Stimulated activated CD8-positive, alpha-beta memory T cell treated with anti-CD3 and anti-CD28 coated beads, Interleukin-12 subunit alpha, Interleukin-12 subunit beta, amount 100 ng/mL, for 24 hours (primary cell): ENCODE data around the gene HABP2.
A peak's percentile ranks its signal among the peaks of the same experiment; 100 is the strongest.

ENCODE experiments used
- DNase-seq: peaks from one replicate; pipeline ENCODE4 v3.0.0-alpha.2; 2020; ENCODE audit errors: extremely low read depth

HABP2 gene

GRCh38 chr10:113557903-113558321 lies 5.1 kb downstream of the HABP2 start:
- no peak for DNase-seq

DNA sequence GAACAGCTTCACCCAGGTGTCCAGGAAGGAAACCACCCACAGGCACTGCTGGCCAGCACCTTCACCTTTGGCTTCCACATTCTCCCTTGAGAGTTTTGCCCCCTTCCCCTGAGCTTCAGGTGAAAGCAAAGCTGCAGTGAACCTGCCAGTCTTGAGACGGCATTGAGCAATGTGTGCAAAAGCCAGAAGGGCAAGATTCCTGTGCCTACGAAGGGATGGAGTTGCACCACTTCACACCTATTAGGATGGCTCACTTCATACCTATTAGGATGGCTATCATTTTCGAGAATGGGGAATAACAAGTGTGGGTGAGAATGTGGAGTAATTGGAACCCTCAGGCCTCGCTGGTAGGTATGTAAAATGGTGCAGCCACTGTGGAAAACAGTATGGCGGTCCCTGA lies 7.2 kb downstream of the HABP2 start:
- no peak for DNase-seq

GRCh38 chr10:113561214-113561613 lies 8.4 kb downstream of the HABP2 start:
- DNase-seq, result no peak

DNA sequence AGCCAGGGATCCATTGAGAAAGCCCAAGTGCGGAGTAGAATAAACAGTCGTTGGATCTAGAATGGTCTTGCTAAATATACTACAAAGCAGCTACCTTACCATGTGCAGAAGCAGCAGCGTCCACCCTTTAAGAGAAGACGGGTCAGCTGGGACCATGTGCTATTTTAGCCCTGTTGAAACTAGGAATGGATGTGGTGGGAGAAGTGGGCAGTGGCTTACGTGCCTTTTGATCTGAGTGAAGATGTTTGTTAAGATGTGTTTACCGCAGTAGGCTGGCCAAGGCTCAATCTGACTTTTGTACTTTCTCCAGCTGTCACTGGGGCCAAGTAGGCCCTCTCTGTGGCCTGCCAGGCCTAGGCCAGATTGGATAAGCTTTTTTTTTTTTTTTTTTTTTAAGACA lies 9.2 kb downstream of the HABP2 start:
- DNase-seq, result no peak

DNA sequence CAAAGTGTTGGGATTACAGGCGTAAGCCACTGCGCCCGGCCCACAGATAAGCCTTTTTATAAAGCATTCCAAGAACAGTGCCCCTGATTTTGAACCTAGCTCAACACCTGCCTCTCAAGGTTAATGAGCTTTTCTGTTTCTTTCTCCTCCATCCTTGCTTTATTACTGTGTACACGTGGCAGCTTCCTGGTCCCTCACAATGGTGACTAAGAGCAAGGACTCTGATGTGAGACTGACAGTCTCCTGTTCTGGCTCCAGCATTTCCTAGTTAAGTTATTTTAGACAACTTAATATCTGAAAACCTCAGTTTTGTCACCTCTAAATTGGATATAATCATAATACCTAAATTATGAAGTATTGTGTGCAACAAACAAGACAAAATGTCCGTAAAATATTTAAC lies 9.9 kb downstream of the HABP2 start:
- no peak for DNase-seq

DNA sequence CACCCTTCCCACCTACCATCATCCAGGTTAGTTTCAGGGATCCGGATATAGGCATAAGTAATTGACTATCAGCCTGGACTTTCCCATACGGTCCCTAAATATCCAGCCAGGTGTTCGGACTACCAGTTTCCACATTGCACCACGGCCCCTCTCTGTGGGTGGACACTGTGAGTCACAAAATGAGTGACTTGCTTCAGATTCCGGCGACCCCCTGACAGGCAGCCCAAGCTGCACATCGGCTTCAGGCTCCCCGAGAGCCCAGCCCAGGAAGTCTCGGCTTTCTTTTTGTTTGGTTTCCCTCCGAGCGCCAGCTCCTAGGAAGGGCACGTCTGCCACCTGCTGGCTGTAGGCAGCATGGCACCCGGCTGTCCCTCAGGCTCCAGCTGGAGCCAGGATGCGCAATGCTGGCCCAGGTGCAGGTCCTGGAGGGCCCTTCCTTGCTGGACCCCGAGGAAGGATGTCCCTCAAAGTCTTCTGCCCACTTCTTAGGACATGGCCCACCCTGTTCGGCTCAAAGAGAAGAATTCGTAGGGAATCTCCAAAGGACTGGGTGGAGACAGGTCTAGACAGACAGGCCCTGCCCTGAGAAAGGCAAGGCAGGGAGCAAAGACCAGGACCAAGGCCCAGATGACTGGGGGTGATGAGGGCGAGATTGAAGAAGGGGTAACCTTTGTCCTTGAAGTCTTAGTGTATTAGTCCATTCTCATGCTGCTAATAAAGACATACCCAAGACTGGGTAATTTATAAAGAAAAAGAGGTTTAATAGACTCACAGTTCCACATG lies 10.6 kb downstream of the HABP2 start:
- peak; percentile 11 for DNase-seq

- no peak for DNase-seq
These were observed 12.5 kb downstream of the HABP2 start for GRCh38 chr10:113565364-113565763.

DNA sequence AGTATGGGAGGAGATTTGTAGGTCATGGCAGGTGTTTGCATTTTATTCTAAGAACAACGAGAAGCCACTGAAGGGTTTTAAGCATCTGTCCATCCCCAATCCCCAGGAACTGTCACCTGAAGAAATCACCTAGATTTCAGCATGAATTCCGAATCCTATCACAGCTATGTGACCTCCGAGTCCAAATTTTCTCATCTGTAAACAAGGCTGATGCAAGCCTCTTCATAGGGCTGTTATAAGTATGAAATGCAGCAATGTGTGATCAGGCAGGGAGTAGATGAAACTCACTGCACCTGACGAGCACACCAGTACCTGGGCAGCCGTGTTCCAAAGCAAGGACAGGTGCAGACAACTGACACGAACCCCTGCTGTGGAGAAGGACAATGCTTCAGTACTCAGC lies 14.0 kb downstream of the HABP2 start:
- no peak for DNase-seq

- no peak for DNase-seq
These were observed 16.7 kb downstream of the HABP2 start for GRCh38 chr10:113569576-113569975.

DNA sequence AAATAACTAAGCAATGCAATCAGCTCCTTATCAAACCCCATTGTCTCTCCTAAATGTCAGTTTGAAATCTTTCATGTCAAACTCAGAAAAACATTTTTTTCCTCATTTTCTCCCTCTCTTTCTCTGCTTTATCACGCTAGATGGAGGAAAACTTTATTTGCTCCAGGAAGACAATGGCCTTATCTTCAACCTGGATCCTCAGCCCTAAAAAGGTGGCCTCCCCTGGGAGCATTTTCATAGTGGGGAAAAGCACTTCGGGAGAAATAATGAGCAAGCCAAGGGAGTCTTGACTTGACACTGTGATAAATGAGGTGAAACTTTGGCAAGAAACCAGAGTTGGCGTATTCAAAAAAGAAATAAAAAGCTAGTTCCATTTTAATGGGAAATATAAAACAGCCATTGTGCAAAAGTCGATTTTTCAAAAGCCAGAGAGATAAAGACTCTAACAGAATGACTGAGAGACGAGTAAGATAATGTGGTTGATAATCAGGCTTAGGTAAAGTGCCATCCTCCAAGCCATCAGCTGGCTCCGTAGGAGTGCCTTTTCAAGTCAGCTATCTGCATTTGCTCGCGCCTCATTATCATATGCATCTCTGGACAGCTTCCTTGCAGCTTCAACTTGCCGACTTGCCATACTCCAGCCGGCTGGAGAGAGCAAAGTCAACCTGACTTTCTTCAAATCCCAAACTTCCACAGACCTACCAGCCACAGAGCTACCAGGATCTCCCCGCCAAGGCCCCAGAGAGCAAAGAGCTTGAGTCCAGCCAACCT lies 19.9 kb downstream of the HABP2 start:
- no peak for DNase-seq

DNA sequence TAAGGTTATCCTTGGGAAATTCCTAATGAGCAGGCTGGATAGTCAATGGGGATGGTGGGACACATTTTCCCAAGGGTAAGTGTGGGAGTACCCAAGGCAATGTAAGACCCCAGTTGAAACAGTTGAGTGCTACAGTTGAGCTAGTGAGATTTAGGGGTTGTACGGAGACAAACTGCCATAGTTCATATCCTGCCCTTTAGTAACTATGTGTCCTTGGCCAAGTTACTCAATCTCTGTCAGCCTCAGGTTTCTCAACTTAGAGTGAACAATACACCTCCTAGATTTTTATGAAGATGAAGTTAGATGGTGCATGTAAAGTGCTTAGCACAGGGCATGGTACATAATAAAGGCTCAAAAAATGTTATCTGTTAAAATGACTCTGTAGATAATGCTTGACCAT lies 20.5 kb downstream of the HABP2 start:
- no peak for DNase-seq

DNA sequence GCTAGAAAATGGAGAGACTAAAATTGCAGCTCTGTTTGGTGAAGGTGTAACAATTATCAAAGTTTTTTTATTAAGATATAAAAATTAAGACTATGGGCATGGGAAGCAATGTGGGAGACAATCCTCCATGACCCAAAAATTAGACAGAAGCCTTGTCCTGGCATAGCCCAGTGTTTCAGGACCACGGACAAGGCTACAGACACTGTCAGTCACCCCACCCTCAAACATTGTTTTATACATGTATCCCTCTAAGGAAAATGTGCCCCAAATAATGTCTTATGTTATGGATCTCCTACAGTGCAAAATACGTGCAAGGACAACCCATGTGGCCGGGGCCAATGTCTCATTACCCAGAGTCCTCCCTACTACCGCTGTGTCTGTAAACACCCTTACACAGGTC lies 24.0 kb downstream of the HABP2 start:
- DNase-seq, result no peak

GRCh38 chr10:113578773-113579172 lies 25.9 kb downstream of the HABP2 start:
- no peak for DNase-seq

DNA sequence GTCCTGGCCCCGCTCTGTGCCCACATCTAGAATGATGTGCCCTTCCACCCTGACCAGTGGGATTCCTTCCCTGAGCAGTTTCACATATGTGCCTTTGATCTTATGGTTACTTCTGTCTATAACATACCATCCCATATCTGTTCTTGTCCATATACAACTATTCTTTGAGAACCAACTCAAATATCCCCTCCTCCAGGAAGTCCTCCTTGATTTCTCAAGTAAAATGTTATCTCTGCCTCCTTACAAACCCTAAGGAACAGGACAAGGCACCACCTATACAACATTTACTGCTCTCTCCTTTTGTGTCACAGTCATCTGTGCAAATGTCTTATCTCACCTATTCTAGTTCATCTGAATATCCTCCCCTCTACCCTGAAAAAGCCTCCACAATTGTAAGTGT lies 28.2 kb downstream of the HABP2 start:
- no peak for DNase-seq

DNA sequence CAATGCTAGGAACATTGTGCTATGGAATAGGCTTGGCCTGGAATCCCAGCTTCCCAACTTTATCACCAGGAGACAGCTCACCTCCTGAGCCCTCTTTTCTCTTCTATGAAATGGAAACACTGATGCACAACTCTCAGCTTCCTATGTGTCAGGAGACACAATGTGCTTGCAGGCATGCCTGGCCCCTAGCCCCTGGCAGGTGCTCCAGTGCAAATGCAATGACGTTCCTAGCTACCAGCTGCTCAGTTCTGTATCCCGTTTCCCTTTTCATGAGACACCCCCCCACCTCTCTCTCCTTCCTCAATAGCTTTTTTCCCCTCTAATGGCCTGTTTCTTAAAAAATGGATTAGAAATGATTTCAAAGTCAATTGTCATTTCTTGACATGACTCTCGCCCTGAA lies 30.7 kb downstream of the HABP2 start:
- no peak for DNase-seq

- DNase-seq, result no peak
These were observed 33.1 kb downstream of the HABP2 start for GRCh38 chr10:113585949-113586348.

- DNase-seq, result no peak
These were observed 36.4 kb downstream of the HABP2 start for GRCh38 chr10:113589201-113589770.

DNA sequence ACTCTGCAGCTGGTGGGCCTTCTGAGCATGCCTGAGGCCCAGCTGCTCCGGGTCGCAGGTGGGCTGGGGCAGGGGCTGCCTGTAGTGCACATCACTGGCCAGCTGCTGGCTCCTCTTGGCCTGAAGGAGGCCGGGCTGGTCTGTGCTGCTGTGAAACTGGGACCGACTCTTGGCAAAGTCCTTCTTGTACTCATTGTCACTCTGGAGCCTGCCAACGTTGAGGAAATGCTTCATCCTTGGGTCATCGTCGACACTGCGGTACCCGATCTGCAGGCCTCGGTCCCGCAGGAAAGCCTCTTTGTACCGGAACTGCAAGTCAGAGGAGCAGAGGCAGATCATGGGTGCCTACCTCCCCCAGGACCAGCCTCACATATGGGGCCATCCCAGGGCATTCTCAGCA lies 37.7 kb downstream of the HABP2 start:
- DNase-seq, result no peak

DNA sequence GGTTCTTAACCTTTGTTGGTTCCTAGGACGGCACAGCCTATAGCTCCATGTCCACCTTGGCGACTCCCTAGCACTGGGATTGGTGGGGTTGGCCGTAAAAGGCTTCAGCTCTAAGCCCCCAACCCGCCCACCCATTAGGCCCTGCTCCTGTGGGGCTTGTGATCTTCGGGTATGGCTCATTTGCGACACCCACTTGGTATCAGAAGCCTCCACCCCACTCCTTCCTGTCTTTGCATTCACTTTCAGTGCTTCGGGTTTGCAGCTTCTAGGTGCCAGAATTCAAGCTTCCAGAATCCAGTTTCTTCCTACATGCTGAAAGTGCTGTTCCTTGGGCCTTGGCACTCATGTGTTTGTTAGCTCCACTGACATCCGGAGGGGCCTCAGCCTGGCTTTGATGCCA lies 39.5 kb downstream of the HABP2 start:
- DNase-seq, result no peak

GRCh38 chr10:113594652-113595051 lies 41.8 kb downstream of the HABP2 start:
- no peak for DNase-seq

- DNase-seq, result no peak
These were observed 47.7 kb downstream of the HABP2 start for GRCh38 chr10:113600569-113600968.

- DNase-seq, result no peak
These were observed 50.4 kb downstream of the HABP2 start for GRCh38 chr10:113603057-113603777.
